ENCODE data around the gene TENM4. TPM values are rescaled to one million over a fixed set of nuclear protein-coding genes. Genes with fewer than 3 reads are reported as not detected.

The TENM4 gene
- total and polyA plus RNA-seq, 4 experiments from 2014 or later, result 0.25 to 0.28 TPM; not detected in 2

DNA sequence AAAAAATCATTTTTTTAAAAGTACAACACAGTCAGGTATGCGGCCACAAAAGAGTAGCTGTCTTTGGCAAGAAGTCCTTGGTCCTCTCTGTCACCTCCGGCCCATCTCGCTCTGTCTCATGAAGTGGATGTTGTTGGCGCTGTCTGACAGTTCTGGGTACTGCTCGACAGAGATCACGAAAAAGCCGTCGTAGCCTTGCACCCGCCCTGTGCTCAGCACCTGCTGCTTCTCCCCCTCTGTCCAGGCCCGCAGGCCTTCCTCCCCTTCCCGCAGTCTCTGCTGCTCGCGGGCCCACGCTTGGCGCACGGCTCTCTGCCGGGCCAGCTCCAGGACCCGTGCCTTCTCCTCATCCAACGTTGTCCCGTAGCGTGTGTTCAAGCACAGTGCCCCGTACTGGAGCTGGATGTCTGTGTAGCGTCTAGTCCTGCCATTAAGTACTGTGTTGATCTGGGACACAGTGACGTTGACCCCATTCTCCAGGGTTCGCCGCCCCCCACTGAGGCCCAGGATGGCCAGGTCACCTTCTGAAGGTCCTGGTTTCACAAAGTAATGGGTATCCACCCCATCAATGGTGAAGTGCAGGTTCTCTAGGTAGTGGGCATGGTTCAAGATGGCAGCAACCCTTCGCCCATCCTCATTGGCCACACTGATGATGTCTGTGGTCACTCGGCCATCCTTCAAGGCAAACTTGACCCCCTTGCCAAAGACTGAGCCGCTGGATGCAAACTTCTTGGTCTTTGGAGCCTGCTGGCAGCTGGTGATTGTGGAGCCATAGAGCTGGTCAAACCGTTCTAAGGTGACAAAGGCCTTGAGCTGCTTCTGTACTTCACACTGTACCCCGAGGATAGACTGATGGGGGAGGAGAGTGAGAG, 782.6 kb downstream of the TENM4 start:
- Mint-ChIP-seq H3K27me3 (peaks cover 1 to 2% of the 10 kb centered on the region in 2 donors), H3K4me3 (no peak overlapping the region), H3K27ac (no peak overlapping the region), H3K36me3 (no peaks in the 10 kb centered on the region), H3K9me3 (peaks cover 0 to 4% (median 0%) of the 10 kb centered on the region in 8 donors), H3K4me1 (no peaks in the 10 kb centered on the region)
- Histone ChIP-seq H3K27me3 (ENCODE audit: insufficient read depth, low read length) (no peaks in the 10 kb centered on the region), H3K27ac (ENCODE audit: low read depth, low read length) (no peak overlapping the region), H3K9me3 (ENCODE audit: control insufficient read depth in 1 of 2, low read length in 2 of 2) (no peaks in the 10 kb centered on the region), H3K36me3 (ENCODE audit: insufficient read depth, low read length) (no peaks in the 10 kb centered on the region), H3K4me1 (ENCODE audit: insufficient read depth, low read length) (no peaks in the 10 kb centered on the region), H3K4me3 (ENCODE audit: low read length in 2 of 2) (no peak overlapping the region)
- ChIA-PET CTCF (ENCODE audit: partially characterized antibody) (interaction anchor here (4.6 kb wide), 1 partner anchor 12 kb away, joined by 44 read pairs; no protein-coding TSS in a partner anchor), POLR2A (ENCODE audit: partially characterized antibody) (no interaction called here)
- intact Hi-C loops (cut with micrococcal nuclease), result no loop called here
- no peak for DNase-seq

DNA sequence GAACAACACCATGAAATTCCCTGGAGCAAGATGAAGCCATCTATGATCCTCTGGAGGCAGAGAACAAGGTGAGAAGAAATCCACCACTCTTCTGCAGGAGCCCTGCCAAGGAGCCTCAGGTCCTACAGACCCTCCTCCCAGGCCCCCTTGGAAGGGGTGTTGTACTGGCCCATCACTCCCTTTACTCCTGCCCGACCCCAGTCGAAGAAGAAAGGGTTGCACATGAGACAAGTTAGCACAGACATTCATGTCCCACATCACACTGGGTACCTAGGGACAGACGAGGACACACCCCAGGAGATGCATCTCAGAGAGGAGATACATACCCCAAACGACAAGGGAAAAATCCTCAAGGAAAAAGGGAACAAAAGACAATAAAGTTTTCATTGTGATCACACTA, 783.4 kb downstream of the TENM4 start:
- POLR2A ChIA-PET (ENCODE audit: partially characterized antibody), result no interaction called here
- intact Hi-C loops (cut with micrococcal nuclease), result no loop called here
- Histone ChIP-seq H3K4me3 (ENCODE audit: low read length in 2 of 2) (no peak overlapping the region), H3K27ac (ENCODE audit: low read depth, low read length) (no peak overlapping the region), H3K36me3 (ENCODE audit: insufficient read depth, low read length) (no peaks in the 10 kb centered on the region), H3K9me3 (ENCODE audit: control insufficient read depth in 1 of 2, low read length in 2 of 2) (no peaks in the 10 kb centered on the region), H3K27me3 (ENCODE audit: insufficient read depth, low read length) (no peaks in the 10 kb centered on the region), H3K4me1 (ENCODE audit: insufficient read depth, low read length) (no peaks in the 10 kb centered on the region)
- no peaks in the 10 kb centered on the region for H3K36me3 Mint-ChIP-seq
- H3K9me3 Mint-ChIP-seq, result peaks cover 0 to 2% (median 0%) of the 10 kb centered on the region in 8 donors
- H3K4me1 Mint-ChIP-seq, result no peaks in the 10 kb centered on the region
- H3K4me3 Mint-ChIP-seq, result no peak overlapping the region
- peaks cover 1 to 2% of the 10 kb centered on the region in 2 donors for H3K27me3 Mint-ChIP-seq
- CTCF ChIA-PET (ENCODE audit: partially characterized antibody), result interaction anchor here (4.6 kb wide), 1 partner anchor 11 kb away, joined by 44 read pairs; no protein-coding TSS in a partner anchor
- H3K27ac Mint-ChIP-seq, result no peak overlapping the region
- DNase-seq, result no peak

DNA sequence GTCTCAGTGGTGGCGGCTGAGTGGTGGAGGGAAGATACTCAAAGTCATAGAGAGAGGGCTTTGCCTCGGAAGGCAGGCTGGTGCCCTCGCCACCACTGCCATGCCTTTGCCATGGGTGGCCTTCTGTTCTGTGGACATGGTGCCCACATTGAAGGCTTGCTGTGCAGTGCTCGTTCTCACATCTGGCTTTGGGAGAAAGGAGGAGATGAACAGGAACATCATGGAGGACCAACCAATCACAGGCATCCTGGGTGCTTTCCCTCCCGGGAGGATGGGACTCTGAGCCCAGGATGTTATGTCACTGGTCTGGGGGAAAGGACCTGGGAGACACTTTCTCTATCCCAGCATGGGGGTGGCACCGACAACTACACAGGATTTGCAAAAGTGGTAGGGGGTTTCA, 783.8 kb downstream of the TENM4 start:
- no peak for DNase-seq
- H3K4me1 Mint-ChIP-seq, result no peaks in the 10 kb centered on the region
- no peaks in the 10 kb centered on the region for H3K27me3 ChIP-seq (ENCODE audit: insufficient read depth, low read length)
- no peak overlapping the region for H3K4me3 Mint-ChIP-seq
- peak overlapping the region in 1 of 7 donors; percentile 1 for H3K27ac Mint-ChIP-seq
- H3K4me3 ChIP-seq (ENCODE audit: low read length in 2 of 2), result no peak overlapping the region
- H3K36me3 ChIP-seq (ENCODE audit: insufficient read depth, low read length), result no peaks in the 10 kb centered on the region
- intact Hi-C loops (cut with micrococcal nuclease), result no loop called here
- POLR2A ChIA-PET (ENCODE audit: partially characterized antibody), result no interaction called here
- H3K27me3 Mint-ChIP-seq, result peaks cover 1 to 5% of the 10 kb centered on the region in 2 donors
- H3K9me3 ChIP-seq (ENCODE audit: control insufficient read depth in 1 of 2, low read length in 2 of 2), result no peaks in the 10 kb centered on the region
- H3K36me3 Mint-ChIP-seq, result no peaks in the 10 kb centered on the region
- H3K9me3 Mint-ChIP-seq, result peaks cover 0 to 2% (median 0%) of the 10 kb centered on the region in 8 donors
- H3K27ac ChIP-seq (ENCODE audit: low read depth, low read length), result no peak overlapping the region
- no peaks in the 10 kb centered on the region for H3K4me1 ChIP-seq (ENCODE audit: insufficient read depth, low read length)
- CTCF ChIA-PET (ENCODE audit: partially characterized antibody), result interaction anchor here (4.6 kb wide), 1 partner anchor 11 kb away, joined by 44 read pairs; no protein-coding TSS in a partner anchor

DNA sequence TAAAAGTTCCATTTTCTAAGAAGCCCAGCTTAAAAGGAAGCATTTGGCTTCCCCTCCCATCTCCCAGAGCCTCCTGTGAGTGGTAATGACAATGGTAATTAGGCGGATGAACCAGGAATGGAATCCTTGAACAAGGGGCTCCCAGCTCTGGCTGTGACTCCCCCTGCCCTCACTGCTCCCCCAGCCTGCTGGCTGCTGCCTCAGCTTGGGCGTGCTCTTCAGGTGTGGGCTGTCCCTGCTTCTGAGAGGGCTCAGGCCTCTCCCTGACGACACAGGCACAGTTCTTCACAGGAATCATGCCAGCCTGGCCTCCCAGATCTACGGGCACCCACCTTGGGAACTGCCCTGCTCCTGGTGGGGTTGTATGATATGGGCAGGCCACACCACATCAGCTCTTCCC, 784.5 kb downstream of the TENM4 start:
- CTCF ChIA-PET (ENCODE audit: partially characterized antibody), result interaction anchor here (4.6 kb wide), 1 partner anchor 10 kb away, joined by 44 read pairs; no protein-coding TSS in a partner anchor
- peaks cover 0 to 2% (median 0%) of the 10 kb centered on the region in 8 donors for H3K9me3 Mint-ChIP-seq

DNA sequence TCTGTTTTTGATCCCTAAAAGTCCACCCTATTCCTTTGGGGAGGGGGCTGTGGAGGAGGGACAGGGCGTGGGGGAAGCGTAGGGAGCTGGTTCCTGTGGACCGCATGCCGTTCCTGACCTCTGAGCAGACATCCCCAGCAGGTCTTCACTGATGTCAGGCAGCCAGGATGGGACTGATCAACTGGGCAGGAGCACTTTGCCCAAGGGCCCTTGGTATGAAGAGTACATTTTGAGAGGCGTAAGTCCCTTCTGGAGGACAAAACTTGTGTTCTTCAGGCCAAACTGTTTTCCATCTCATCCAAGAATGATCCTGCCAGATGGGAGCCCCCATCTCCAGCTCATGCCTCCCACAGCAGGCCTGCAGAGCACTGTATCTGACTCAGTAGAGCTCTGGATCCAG, 785.3 kb downstream of the TENM4 start:
- Histone ChIP-seq H3K27ac (ENCODE audit: low read depth, low read length) (no peak overlapping the region), H3K27me3 (ENCODE audit: insufficient read depth, low read length) (no peaks in the 10 kb centered on the region), H3K4me3 (ENCODE audit: low read length in 2 of 2) (no peak overlapping the region), H3K4me1 (ENCODE audit: insufficient read depth, low read length) (no peaks in the 10 kb centered on the region), H3K9me3 (ENCODE audit: control insufficient read depth in 1 of 2, low read length in 2 of 2) (no peaks in the 10 kb centered on the region), H3K36me3 (ENCODE audit: insufficient read depth, low read length) (no peaks in the 10 kb centered on the region)
- peaks cover 0 to 2% (median 0%) of the 10 kb centered on the region in 8 donors for H3K9me3 Mint-ChIP-seq
- intact Hi-C loops (cut with micrococcal nuclease), result no loop called here
- no peak overlapping the region for H3K27ac Mint-ChIP-seq
- no peaks in the 10 kb centered on the region for H3K36me3 Mint-ChIP-seq
- H3K4me1 Mint-ChIP-seq, result no peaks in the 10 kb centered on the region
- ChIA-PET POLR2A (ENCODE audit: partially characterized antibody) (no interaction called here), CTCF (ENCODE audit: partially characterized antibody) (interaction anchor here (4.6 kb wide), 1 partner anchor 9 kb away, joined by 44 read pairs; no protein-coding TSS in a partner anchor)
- no peak overlapping the region for H3K4me3 Mint-ChIP-seq
- no peak for DNase-seq
- peaks cover 1 to 7% of the 10 kb centered on the region in 2 donors for H3K27me3 Mint-ChIP-seq

More for the DNA sequence above, 784.5 kb downstream of the TENM4 start:
- Mint-ChIP-seq H3K4me3 (no peak overlapping the region), H3K36me3 (no peaks in the 10 kb centered on the region), H3K27me3 (peaks cover 1 to 5% of the 10 kb centered on the region in 2 donors), H3K27ac (no peak overlapping the region), H3K4me1 (no peaks in the 10 kb centered on the region)
- POLR2A ChIA-PET (ENCODE audit: partially characterized antibody), result no interaction called here
- intact Hi-C loops (cut with micrococcal nuclease), result no loop called here
- Histone ChIP-seq H3K4me1 (ENCODE audit: insufficient read depth, low read length) (no peaks in the 10 kb centered on the region), H3K27ac (ENCODE audit: low read depth, low read length) (no peak overlapping the region), H3K4me3 (ENCODE audit: low read length in 2 of 2) (no peak overlapping the region), H3K27me3 (ENCODE audit: insufficient read depth, low read length) (no peaks in the 10 kb centered on the region), H3K36me3 (ENCODE audit: insufficient read depth, low read length) (no peaks in the 10 kb centered on the region), H3K9me3 (ENCODE audit: control insufficient read depth in 1 of 2, low read length in 2 of 2) (no peaks in the 10 kb centered on the region)
- no peak for DNase-seq

DNA sequence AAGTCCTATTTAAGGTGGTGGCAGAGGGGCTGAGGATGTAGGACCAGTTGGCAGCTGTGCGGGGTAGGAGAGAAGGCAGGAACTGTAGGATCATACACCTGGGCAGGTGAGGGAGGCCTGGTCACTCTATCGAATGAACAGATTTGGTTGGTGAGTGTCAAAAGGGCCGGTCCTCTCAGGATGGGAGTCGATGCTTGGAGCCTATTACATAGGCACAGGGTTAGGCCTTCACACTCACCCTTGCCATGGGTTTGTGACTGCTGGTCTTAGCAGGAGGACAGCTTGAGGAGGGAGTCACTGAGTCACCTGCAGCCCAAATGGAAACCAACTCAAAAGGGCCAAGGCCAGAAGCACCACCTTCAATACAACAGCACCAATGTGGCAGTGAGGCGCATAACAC, 786.0 kb downstream of the TENM4 start:
- ChIA-PET CTCF (ENCODE audit: partially characterized antibody) (interaction anchor here (0.7 to 4.6 kb wide), 2 partner anchors 8 to 10 kb away, joined by 4 to 44 read pairs; no protein-coding TSS in a partner anchor), POLR2A (ENCODE audit: partially characterized antibody) (no interaction called here)
- Histone ChIP-seq H3K27ac (ENCODE audit: low read depth, low read length) (no peak overlapping the region), H3K9me3 (ENCODE audit: control insufficient read depth in 1 of 2, low read length in 2 of 2) (no peaks in the 10 kb centered on the region), H3K27me3 (ENCODE audit: insufficient read depth, low read length) (no peaks in the 10 kb centered on the region), H3K36me3 (ENCODE audit: insufficient read depth, low read length) (no peaks in the 10 kb centered on the region), H3K4me1 (ENCODE audit: insufficient read depth, low read length) (no peaks in the 10 kb centered on the region), H3K4me3 (ENCODE audit: low read length in 2 of 2) (no peak overlapping the region)
- H3K9me3 Mint-ChIP-seq, result peaks cover 0 to 2% (median 0%) of the 10 kb centered on the region in 8 donors
- no peak for DNase-seq
- H3K4me1 Mint-ChIP-seq, result no peaks in the 10 kb centered on the region
- no peak overlapping the region for H3K4me3 Mint-ChIP-seq
- intact Hi-C loops (cut with micrococcal nuclease), result no loop called here
- H3K36me3 Mint-ChIP-seq, result no peaks in the 10 kb centered on the region
- peaks cover 1 to 10% of the 10 kb centered on the region in 2 donors for H3K27me3 Mint-ChIP-seq
- H3K27ac Mint-ChIP-seq, result no peak overlapping the region

DNA sequence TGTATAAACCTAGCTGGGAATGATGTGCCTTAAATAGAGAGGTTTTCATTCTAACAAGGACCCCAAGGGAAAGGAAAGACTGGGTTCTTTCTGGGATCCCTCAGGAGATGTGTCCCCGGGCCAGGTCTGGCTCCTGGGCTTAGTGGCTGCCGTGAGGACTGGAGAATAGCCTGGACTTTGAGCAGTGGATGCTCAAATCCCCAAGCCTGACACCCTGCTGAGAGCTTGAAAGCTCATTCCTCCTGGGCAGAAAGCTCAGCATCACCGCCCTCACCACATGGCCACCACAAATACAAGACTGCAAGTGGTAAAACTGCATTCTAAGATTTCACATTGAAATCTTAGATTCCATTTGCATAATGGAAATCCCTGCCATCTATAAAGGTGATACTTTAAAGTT, 786.8 kb downstream of the TENM4 start:
- Mint-ChIP-seq H3K27ac (no peak overlapping the region), H3K4me3 (no peak overlapping the region), H3K36me3 (no peaks in the 10 kb centered on the region), H3K4me1 (no peaks in the 10 kb centered on the region), H3K27me3 (peaks cover 1 to 10% of the 10 kb centered on the region in 2 donors), H3K9me3 (peaks cover 0 to 2% (median 0%) of the 10 kb centered on the region in 8 donors)
- DNase-seq, result no peak
- Histone ChIP-seq H3K4me1 (ENCODE audit: insufficient read depth, low read length) (no peaks in the 10 kb centered on the region), H3K4me3 (ENCODE audit: low read length in 2 of 2) (no peak overlapping the region), H3K9me3 (ENCODE audit: control insufficient read depth in 1 of 2, low read length in 2 of 2) (no peaks in the 10 kb centered on the region), H3K27me3 (ENCODE audit: insufficient read depth, low read length) (no peaks in the 10 kb centered on the region), H3K27ac (ENCODE audit: low read depth, low read length) (no peak overlapping the region), H3K36me3 (ENCODE audit: insufficient read depth, low read length) (no peaks in the 10 kb centered on the region)
- intact Hi-C loops (cut with micrococcal nuclease), result no loop called here
- POLR2A ChIA-PET (ENCODE audit: partially characterized antibody), result no interaction called here
- CTCF ChIA-PET (ENCODE audit: partially characterized antibody), result interaction anchor here (0.7 kb wide), 2 partner anchors 9 kb away, joined by 3 to 4 read pairs; no protein-coding TSS in a partner anchor

Data from CD4-positive, alpha-beta memory T cell (primary cell).